ENCODE data around the gene IYD.
"Not testable (repeated sequence)": the region's sequence is repeated elsewhere in the genome, so short reads cannot be mapped to it uniquely, and the experiment has no call there.

Gene IYD

DNA sequence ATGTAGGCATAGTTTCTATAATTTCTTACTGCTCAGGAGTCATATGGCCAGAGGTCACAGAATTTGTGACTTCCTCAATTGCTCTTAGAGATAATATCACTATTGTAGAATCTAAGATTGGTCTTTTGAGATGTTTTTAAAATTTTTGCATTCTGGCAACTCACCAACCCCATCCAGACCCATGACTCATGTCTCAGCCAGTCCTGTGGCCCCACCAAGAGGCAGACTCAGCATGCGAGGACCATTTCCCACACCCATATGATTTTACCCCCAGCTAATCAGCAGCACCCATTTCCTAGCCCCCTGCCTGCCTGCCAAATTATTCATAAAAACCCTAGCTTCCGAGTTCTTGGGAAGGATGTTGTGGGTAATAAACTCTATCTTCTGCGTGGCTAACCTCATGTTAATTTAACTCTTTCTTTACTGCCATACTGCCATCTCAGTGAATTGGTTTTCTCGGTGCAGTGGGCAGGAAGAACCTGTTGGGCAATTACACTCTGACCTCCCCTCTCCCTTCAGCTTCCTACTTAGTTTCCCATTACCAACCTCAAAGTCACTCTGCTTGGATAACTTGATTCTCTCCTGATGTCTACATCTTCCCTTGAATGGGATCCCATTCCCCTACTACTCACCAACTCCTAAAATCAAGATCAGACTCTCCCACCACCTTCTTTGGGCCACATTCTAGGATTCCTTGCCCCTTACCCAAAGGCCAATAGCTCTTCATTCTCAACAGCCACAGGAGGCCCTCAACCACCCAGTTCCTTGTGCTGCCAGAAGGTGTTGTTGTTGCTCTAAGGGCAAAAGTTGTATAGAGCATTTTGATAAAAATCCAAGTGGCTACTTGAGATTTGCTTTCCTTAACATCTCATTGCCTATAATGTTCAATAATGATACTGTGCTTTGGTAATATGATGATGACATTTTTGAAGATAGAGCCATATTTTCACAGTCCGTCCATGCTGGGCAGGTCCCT is 16.2 kb upstream of the IYD start:
- DNase-seq = no peak

DNA sequence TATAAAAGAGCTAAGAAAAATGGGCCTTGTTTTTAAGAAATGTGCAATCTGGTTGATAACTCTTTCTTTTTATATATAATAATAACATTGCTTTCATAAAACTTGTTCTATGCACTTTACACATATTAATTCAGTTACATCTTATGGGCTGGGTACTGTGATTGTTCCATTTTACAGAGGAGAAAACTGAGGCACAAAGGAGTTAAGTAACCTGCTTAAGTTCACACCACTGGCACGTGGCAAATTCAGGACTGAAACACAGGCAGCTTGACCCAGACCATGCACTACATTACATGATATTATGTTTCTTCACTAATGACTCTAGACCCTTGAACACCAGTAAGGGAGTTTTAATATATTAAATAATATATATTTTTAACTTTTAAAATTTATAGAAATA is 15.4 kb upstream of the IYD start:
- no peak for DNase-seq

DNA sequence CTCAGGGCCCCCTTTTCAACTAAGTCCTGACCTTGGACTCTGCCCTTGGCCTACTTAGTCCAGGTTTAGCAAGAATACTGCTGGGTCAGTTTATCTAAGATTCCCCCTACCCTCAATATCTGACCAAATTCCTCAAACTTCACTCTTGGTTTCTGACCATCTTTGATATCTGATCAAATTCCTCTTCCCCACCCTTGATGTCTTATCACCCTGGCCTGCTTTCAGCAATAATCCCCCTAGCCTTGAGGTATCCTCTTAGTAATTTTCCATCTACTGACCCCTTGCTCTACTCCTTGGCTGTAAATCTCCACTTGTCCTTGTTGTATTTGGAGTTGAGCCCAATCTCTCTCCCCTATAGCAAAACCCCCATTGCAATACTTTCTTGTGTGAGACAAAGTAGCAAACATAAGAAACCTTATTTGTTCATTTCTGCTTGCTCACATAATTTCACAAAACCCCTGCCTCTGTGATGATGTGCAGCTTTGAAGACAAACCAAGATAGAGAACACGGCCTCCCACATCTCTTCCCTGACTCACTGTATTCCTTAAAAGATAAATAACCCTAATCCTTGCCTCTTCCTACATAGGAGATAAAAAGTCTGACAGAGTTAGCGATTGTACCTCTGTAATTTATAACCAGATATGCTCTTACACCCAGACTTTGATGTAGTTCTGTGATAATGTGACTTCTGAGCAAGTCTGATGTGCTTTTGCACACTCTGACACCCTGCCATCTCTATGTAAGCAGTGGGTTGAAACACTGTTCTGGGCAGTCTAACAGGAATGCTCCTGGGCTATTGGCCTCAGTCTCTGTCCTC is 13.8 kb upstream of the IYD start:
- DNase-seq = no peak

DNA sequence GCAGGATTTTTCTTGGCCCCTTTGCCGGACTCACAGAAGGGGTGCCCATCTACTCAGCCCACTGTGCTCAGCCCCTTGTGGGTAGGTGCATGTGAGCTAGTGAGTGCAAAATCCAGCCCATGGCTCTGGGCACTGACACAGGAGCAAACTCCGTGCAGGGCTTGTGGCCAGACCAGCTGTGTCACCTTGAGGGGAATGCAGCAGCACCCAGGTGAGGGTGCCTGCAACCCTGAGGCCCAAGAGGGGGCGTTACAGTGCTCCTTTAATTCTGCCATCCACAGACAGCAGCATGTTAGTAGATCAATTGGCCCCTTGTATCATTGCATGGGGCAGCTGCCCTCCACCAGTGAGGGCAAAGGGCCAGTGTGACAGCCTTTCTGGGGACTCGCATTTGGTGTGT is 12.9 kb upstream of the IYD start:
- DNase-seq = no peak

DNA sequence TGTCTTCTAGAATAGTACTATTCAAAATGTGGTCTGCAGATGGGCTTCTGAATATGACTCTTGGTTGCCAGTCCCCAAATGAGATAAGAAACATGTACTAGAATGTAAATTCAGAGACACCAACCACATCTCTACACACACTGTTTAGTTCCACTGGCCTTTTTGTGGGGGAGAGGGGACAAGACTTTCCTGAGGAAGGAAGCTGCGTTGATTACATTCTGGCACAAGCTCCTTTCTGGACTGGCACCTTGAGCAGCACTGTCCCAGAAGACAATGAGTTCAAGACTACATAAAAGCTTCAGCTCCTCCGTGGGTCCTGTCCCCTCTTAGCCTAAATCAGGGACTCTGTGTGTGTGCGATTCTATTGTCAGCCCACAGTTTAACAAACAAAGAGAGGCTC is 6.9 kb upstream of the IYD start:
- no peak for DNase-seq

DNA sequence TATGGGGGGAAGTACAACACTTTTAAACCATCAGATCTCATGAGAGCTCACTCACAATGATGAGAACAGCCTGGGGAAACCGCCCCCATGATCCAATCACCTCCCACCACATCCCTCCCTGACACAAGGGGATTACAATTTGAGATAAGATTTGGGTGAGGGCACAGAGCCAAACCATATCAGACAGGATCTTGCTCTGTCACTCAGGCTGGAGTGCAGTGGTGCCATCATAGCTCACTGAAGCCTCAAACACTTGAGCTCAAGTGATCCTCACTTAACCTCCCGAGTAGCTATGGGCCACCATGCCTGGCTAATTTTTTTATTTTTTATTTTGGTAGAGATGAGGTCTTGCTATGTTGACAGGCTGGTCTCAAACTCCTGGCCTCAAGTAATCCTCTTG is 5.1 kb upstream of the IYD start:
- no peak for DNase-seq

DNA sequence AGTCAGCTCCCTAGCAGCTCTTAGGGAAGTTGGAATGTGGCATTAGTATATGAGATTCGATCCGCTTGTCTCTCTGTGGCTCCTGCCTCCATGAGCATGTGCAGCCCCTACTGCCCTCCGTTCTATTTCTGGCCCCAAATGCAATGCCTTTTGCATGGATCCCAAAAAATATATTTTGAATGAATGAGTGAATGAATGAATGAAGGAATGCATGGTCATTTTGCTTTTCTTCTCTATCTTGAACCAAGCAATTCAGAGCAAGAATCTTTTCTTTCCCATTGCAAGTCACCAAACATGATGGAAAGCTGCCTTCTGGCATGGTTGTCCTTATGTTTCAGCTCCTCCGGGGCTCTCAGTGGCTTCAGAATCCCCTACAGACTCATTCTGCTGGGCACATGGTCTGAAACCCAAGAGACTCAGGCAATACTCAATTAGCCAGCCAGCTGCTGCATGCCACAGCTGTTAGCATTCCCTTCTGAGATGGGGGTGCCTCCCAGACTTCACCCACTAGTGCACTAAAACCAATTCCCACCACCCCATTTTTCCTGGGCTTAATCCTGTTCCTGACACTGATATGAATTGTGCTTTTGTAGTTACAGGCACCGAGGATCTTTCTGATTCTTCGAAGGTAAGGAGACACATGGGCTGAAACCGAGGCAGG is 2.6 kb upstream of the IYD start:
- no peak for DNase-seq

DNA sequence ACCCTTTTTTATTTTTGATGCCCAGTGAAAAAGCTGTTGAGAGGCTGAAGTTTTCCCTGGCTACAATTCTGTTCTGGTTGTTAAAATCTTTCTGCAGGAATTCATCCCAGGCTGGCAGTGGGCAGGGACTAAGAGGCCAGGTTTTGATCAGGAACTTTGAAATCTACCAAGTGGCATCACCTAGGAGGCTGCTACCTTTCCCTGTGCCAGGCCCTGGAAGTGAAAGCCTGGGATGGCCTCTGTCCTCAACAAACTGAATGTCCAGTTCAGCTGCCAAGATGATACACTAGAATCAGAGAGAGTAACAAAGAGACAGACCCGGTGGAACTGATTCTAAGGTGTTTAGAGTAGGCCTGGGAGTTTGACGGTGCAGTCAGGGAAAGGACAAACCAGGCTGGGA is 596 bp downstream of the IYD start:
- DNase-seq = no peak

DNA sequence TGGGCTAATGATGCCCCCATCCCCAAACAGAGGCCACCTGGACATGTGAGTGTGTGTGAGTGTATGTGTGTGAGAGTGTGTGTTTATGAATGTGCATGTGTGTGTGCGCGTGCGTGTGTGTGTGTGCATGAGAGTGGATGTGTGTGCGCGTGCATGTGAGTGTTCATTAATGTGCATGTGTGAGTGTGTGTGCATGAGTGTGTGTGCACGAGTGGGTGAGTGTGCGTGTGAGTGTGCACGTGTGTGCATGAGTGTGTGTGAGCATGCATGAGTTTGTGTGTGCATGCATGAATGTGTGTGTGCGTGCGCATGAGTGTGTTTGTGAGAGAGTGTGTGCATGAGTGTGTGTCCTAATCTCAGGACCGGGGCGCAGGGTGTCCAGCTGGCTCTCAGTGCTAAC is 1.3 kb downstream of the IYD start:
- no peak for DNase-seq

DNA sequence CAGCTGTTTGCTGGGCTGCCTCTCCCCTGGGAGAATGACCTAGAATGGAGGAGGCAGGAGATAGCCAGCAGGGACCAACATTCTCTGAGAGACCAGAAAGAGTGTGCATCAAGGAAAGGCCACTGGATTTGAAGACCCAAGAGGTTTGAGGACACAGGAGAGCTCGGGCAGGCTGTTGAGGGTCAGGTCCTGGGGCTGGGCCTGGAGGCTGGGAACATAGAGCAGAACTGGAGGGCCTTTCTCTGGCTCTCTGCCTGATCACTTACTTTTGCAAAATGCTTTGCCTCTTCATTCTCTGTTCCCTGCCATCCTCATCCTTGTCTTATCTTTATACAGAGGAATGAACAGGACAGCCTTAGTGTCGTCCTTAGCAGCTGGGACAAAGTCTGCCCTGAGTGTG is 2.5 kb downstream of the IYD start:
- DNase-seq = no peak

DNA sequence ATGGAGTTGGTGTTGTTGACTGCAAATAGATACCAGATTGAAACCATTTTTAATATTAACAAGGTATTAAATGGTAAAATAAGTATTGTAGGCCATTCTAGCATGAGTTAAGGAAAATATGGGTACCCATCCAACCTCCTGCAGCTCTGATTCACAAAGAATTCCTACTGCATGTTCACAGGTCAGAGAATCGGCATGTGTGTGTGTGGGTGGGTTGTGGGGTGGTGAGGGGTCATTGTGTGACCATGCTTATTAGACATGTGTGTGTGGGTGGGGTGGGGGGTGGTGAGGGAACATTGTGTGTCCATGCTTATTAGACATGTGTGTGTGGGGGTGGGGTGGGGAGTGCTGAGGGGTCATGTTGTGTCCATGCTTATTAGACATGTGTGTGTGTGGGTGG is 3.2 kb downstream of the IYD start:
- DNase-seq = no peak

DNA sequence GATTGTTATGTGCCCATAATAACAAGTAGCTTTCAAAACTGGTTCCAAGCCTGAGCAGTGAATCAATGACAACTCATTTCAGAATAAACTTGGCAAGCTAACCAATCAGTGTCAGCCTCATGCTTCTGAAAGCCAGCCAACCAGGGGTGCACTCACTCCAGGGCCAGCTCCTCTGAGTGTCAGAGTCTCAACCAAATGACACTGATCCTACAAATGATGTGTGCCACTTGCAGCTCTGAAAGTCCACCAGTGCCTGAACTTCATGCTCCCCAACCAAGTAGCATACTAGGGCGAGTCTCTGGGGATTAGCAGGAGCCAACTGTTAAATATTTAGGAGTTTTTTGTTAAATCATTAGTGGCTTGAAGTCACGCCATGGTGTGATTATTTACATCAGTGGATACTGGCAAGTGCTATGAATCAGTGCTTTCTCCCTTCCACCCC is 4.5 kb downstream of the IYD start:
- DNase-seq = no peak

DNA sequence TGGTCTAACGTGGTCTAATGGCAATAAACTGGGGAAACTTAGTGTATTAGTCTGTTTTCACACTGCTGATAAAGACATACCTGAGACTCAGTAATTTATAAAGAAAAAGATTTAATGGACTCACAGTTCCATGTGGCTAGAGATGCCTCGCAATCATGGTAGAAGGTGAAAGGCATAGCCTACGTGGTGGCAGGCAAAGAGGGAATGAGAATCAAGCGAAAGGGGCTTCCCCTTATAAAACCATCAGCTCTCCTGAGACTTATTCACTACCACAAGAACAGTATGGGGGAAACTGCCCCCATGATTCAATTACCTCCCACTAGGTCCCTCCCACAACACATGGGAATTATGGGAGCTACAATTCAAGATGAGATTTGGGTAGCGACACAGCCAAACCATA is 5.5 kb downstream of the IYD start:
- not testable (repeated sequence) for DNase-seq

DNA sequence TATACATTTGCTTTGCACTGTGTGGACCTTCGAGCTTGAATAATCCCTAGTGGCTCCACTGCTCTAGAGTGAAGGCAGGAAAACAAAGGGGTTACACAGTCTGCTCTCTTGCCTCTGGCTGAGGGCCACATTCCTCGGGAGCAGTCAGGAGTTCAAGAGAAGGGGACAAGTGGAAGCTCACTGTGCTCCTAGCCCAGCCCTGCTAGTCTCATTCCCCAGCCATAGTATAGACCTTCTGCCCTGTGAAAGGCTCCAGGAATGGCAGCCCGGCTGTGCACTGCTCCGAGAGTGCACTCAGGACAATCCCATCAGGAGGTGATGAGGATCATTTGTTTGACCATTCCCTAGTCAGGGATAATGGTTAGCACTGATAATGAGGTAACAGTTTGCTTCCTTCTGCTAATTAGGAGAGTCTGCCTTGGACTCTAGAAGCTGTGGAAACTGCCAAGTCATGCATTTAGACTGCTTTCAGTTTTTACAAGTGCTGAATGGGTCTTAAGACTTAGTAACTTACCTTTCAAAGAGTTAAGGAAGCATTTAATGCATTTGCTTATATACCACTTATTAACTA is 8.5 kb downstream of the IYD start:
- no peak for DNase-seq

DNA sequence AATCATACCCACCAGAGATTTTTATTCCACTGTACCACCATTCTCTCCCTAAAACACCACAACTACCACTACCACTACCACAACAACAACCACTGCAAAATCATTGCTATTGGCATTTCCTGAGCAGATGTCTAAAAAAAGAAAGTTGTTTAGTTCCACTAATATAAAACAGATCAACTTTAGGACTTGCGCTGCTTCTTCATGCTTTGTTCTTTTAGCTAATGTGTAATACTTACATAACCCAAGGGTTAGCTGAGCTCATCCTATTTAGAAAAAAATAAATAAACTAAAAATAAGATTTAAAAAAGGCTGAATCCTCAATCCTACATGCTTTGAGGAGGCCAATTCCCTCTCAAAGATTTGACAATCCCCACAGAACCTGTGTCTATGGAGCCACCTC is 11.4 kb downstream of the IYD start:
- DNase-seq = no peak

DNA sequence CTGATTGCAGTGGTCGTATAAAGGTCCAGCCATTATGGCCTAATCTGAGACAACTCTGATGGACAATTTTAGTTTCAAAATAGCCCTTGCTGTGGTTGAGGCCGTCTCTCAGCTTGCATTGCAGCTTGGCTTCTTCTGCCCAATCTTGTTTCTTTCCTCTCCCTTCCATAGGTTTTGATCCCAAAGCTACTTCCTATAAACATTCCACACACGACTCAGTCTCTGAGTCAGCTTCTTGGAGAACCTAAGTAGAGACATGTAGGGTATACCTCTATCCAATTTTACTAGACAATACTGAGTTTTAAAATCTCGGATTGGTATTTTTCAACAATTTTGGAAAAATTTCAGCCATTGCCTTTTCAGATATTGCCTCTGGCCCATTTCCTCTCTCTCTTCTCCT is 13.4 kb downstream of the IYD start:
- DNase-seq = no peak

DNA sequence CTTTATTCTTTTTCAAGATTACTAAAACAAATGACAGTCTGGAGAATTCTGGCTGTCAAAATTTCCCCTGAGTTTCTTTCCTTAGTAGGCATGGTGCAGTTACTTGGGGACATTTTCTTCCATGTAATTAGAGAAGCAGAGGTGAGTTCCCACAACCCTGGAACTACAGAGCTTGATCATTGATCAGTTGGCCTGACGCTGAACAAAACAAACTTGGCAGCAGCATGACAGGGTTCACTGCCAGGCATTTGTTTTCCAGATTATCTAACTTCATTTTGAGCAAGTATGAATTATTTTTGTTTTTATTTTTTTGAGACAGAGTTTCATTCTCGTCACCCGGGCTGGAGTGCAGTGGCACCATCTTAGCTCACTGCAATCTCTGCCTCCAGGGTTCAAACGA is 22.6 kb downstream of the IYD start:
- DNase-seq = no peak

DNA sequence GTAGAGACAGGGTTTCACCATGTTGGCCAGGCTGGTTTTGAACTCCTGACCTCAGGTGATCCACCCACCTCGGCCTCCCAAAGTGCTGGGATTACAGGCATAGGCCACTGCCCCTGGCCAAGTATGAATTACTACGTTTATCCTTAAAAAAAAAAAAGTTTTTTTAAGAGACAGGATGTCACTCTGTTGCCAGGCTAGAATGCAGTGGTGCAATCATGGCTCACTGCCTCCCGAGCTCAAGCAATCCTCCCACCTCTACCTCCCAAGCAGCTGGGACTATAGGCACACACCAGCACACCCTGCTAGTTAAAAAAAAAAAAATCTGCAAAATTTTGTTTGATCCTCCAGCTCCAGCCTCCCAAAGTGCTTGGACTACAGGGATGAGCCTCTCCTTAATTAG is 23.1 kb downstream of the IYD start:
- DNase-seq = no peak

DNA sequence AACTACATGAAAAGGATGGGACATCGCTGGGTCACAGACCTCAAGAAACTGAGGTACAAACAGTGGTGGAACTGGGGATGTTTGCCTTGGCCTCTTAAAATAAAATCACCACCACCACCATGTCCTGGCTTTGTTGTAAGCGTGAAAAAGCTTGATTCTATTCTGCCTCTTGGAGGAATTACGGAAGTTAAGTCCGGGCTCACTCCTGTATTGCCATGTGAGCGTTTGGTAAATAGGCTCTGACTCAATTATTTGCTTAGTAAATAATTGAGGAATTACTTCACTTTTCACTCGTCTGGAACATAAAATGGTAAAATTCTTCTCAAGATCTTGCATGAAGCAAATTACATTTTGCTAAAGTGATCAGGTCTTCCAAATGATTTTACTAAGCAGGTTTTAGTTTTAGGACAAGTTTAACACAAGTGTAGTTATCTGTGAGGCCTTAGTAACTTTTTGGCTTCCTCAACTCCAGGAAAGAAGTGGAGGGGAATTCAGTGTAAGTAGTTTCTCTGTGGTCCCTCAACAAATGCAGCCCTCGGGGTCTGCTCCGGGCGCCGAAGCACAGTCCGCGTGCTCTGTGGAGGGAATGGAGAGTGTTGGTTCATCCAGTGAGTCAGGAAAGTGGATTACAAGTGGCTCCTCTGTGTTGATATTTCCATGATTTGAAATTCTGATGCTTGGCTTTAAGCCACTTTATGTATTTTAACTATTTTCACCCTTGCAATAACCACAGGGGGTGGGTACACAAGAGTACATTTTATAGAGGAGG is 23.8 kb downstream of the IYD start:
- no peak for DNase-seq

DNA sequence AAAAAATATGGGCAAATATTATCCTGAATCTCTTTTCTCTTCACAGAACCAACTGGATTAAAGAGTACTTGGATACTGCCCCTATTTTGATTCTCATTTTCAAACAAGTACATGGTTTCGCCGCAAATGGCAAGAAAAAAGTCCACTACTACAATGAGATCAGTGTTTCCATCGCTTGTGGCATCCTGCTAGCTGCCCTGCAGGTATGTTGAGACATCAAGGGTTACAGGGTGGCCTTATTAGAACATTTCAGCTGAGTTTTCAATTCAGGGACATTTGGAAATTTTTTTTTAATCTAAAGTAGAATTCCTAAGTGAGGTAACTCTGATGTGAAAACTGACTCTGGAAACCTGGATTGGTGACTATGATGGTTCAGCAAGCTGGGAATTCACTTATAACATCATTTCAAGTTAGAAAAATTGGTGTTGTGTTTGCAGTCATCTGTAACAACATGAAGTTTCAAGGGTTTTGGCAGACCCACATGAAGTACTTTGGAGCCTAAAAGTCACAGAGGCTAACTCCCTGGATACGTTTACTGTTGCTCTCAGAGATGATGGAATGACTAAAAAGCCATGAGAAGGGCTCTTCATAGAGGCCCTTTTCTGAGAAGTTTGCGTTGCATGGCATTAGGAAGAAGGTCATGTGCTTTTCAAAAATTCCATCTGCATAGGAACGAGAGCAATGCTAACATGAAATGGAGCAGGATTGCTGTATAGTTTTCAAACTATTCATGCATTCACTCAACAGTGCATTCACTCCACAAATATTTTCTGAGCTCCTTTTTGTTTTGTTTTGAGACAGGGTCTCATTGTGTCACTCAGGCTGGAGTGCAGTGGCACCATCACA is 25.5 kb downstream of the IYD start:
- no peak for DNase-seq

DNA sequence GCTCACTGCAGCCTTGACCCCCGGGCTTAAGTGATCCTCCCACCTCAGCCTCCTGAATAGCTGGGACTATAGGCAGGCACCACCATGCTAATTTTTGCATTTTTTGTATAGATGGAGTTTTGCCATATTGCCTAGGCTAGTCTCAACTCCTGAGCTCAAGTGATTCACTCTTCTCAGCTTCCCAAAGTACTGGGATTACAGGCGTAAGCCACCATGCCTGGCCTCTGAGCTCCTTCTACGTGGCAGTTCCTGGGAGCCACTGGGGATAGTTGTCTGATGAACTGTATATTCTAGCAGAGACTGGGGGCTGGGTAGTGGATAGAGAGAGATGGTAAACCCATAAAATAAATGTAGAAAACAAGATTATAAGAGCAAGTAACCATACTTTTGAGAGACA is 26.1 kb downstream of the IYD start:
- no peak for DNase-seq

Measured in NCI-H2081 (cell line).